ENCODE results near the gene MMAB.

- TF ChIP-seq USF2 (IDR thresholded peaks at IDR 0.05; ENCODE audit: low read depth, low read length) (no peak), USF2 (CRISPR knock-in tag; IDR thresholded peaks at IDR 0.05; ENCODE audit: borderline replicate concordance) (no peak), CC2D1A (CRISPR knock-in tag; IDR thresholded peaks at IDR 0.05) (no peak), RARA (CRISPR knock-in tag; IDR thresholded peaks at IDR 0.05) (no peak), HMGA1 (CRISPR knock-in tag; conservative IDR thresholded peaks at IDR 0.05) (no peak), SP1 (IDR thresholded peaks at IDR 0.05) (no peak), SP1 (CRISPR knock-in tag; IDR thresholded peaks at IDR 0.05) (no peak), TGIF2 (CRISPR knock-in tag; IDR thresholded peaks at IDR 0.05) (no peak), ATF3 (CRISPR knock-in tag; IDR thresholded peaks at IDR 0.05) (no peak), POLR2A (IDR thresholded peaks at IDR 0.05; ENCODE audit: insufficient read depth in 1 of 2, low read depth in 2 of 2, low read length in 2 of 2) (no peak), ARNT (IDR thresholded peaks at IDR 0.05) (no peak)
- TF ChIP-seq, protein P1, sequence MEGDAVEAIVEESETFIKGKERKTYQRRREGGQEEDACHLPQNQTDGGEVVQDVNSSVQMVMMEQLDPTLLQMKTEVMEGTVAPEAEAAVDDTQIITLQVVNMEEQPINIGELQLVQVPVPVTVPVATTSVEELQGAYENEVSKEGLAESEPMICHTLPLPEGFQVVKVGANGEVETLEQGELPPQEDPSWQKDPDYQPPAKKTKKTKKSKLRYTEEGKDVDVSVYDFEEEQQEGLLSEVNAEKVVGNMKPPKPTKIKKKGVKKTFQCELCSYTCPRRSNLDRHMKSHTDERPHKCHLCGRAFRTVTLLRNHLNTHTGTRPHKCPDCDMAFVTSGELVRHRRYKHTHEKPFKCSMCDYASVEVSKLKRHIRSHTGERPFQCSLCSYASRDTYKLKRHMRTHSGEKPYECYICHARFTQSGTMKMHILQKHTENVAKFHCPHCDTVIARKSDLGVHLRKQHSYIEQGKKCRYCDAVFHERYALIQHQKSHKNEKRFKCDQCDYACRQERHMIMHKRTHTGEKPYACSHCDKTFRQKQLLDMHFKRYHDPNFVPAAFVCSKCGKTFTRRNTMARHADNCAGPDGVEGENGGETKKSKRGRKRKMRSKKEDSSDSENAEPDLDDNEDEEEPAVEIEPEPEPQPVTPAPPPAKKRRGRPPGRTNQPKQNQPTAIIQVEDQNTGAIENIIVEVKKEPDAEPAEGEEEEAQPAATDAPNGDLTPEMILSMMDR (CRISPR knock-in tag; IDR thresholded peaks at IDR 0.05): no peak
Measured at GRCh38 chr12:109605599-109606228, 32.4 kb upstream of the MMAB start.

All from HepG2 (cell line).